HG03280 (cell line): ENCODE measurements around the gene TMEM176B.
"Not testable (repeated sequence)": the region's sequence is repeated elsewhere in the genome, so short reads cannot be mapped to it uniquely, and the experiment has no call there.

Experiments used
- ATAC-seq: cut with Tn5 transposase; IDR thresholded peaks from one replicate; pipeline ENCODE4 v1.9.1; 2021; ENCODE audit warnings: mild to moderate bottlenecking, moderate library complexity; ENCODE audit not compliant: unreplicated experiment

TMEM176B gene

GRCh38 chr7:150823484-150824126, 23.4 kb upstream of the TMEM176B start:
- no peak for ATAC-seq

GRCh38 chr7:150823043-150823442, 22.9 kb upstream of the TMEM176B start:
- no peak for ATAC-seq

DNA sequence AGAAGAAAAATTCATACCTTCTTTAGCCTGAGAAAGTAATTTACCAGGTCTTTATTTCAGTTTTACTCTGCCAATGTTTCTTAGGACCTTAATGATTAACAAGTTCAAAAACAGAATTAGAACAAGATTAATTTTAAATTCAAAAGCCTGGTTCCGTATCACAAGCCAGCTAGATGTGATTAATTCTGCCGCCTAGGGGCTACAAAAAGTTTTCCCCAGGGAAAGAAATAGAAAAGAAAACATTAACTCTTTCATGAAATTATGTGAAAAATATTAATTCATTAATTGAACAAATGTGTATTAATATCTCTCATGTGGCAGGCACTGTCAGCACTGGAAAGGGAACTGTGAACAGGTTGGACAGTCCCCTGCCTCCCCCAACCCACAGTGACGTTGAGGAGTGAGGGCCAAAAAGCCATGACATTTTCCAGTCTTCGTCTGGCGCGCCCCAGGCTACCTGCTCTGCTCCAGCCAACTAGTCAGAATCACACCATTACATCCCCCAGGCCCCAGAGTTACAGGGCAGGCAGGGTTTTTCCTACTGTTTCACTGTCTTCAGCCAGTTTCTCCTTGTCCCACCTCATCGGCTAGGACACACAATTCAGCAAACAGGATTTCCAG, 20.5 kb upstream of the TMEM176B start:
- no peak for ATAC-seq

DNA sequence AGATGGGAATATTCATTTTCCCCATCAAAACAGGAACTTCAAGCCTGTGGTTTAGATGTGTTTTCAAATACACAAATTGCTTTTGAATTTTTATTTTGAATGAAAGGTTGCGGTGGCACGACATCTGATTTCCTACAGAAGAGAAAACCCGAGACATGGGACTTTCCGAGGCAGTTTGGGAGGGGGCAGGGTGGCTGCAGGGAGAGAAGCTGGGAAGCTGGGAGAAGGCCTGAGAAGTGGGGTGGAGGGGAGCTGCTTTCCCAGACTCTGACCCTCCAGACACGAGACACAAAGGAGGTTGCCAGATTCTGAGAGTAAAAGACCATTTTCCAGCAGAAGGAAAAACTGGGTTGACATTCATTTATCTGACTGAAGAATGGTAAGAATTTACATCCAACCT, 20.0 kb upstream of the TMEM176B start:
- no peak for ATAC-seq

- ATAC-seq: no peak
These were observed 18.8 kb upstream of the TMEM176B start for GRCh38 chr7:150818971-150819370.

- ATAC-seq: no peak
These were observed 14.3 kb upstream of the TMEM176B start for GRCh38 chr7:150814328-150815001.

DNA sequence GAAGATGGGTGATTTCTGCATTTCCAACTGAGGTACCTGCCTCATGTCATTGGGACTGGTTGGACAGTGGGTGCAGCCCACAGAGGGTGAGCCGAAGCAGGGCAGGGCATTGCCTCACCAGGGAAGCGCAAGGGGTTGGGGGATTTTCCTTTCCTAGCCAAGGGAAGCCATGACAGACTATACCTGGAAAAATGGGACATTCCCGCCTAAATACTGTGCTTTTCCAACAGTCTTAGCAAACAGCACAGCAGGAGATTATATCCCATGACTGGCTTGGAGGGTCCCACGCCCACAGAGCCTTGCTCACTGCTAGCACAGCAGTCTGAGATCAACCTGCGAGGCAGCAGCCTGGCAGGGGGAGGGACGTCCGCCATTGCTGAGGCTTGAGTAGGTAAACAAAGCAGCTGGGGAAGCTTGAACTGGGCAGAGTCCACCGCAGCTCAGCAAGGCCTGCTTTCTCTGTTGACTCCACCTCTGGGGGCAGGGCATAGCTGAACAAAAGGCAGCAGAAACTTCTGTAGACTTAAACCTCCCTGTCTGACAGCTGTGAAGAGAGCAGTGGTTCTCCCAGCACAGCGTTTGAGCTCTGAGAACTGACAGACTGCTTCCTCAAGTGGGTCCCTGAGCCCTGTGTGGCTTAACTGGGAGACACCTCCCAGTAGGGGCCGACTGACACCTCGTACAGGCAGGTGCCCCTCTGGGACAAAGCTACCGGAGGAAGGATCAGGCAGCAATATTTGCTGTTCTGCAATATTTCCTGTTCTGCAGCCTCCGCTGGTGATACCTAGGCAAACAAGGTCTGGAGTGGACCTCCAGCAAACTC, 7.7 kb upstream of the TMEM176B start:
- not testable (repeated sequence) for ATAC-seq

- no peak for ATAC-seq
These were observed 6.7 kb upstream of the TMEM176B start for GRCh38 chr7:150806863-150807262.

DNA sequence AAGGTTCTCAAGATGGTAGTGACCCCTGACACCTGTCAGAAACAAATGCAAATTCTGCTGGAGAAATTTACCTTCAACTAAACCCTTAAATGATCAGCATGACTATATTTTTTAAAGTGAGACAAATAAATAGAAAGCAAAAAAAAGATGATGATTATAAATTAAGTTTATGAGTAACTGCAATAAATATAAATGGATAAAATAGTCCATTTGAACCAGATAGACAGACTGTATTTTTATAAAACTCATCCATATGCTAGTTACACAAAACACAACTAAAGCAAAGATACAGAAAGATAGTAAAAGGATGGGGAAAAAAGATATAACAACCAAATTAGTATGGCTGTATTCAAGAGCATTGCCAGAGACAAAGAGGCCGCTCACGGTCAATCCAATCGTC, 6.3 kb upstream of the TMEM176B start:
- no peak for ATAC-seq

DNA sequence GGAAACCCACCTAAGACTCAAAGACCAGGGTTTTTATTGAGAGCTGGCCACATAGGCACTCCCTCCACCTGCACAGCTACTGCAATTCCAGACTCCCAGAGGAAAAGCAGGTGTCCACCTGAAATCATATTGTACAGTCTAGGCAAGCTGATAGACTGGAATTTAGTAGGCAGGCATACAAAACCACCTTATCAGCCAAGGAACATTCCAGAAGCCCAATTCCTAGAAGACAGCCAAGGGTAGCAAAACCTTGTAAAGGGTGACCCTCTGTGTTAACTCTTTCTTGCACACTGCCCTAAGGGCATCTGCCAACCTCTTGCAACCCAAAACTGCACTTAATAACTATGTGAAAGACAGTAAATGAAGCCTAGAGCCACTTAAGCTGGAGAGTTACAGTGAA, 5.7 kb upstream of the TMEM176B start:
- no peak for ATAC-seq

GRCh38 chr7:150804802-150805201, 4.6 kb upstream of the TMEM176B start:
- no peak for ATAC-seq

- ATAC-seq: no peak
These were observed 3.1 kb upstream of the TMEM176B start for GRCh38 chr7:150803161-150803860.

GRCh38 chr7:150801946-150802771, 2.0 kb upstream of the TMEM176B start:
- ATAC-seq: no peak

GRCh38 chr7:150801242-150801945, 1.2 kb upstream of the TMEM176B start:
- ATAC-seq: no peak

DNA sequence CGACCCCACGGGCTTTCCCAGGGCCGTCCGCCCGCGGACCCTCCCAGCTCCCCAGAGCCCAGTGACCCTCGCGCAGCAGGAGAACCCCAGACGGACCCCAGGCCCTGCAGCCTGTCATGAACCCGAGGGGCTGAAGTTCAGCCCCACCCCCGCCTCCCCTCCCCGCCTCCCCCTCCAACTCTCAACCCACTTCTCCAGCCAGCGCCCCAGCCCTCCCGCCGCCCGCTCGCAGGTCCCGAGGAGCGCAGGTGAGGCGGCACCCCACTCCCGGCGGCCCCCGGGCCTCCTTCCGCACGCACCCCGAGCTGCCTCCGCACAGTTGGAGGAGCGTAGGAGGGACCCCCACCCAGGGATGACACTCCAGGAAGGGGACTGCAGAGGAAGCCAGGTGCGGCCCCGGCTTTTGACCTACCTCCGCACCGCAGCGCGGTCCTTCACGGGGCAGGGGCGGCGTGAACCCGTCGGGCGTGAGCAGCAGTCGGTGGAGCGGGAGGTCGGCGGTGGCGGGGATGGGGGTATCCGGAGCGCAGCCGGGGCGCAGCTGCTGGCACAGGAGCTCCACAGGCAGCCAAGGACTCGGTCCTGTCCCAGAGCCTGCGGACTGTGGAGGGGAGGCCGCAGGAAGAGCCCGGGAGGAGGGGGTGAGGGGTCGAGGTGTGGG, 547 bp upstream of the TMEM176B start, which contains the start of gene TMEM176A:
TSS of gene TMEM176A (plus strand) at position 189 of the 661 bp plus-strand sequence. CDS start 782 bp downstream, outside the sequence.
- ATAC-seq: no peak

DNA sequence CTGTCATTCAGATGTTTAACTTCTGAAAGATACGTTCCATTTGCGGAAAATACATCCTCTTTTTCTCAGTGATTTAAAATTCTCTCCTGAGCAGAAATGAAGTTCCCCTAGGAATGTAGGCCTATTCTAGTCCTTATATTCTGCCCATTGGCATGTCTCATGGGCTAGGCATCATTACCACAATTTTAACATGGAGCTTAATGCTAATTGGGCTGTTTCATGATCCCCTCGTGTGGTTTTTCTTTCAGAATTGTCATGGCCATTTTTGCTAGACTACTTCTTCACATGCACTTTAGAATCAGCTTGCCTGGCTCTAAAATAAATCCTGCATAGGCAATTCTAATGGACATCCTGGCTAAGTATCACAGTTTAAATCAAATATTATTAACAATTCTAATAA, 1.0 kb downstream of the TMEM176B start:
- ATAC-seq: no peak

DNA sequence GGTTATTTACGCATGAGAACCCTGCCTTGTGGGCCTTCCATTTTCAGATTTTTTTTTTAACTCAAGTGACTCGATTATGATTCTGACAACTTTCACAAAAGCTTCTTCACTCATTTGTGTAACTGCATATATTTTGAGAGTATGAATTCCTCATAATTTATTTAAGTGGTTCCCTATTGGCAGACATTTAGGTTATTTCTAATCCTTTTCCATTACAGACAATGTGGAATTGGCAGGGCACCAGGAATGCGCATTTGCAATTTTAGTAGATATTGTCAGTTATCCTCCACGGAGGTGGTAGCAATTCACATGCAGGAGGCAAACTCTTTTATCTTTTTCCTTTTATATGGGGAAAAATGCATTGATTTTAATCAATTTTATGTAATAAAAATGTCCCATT, 2.5 kb downstream of the TMEM176B start:
- no peak for ATAC-seq

DNA sequence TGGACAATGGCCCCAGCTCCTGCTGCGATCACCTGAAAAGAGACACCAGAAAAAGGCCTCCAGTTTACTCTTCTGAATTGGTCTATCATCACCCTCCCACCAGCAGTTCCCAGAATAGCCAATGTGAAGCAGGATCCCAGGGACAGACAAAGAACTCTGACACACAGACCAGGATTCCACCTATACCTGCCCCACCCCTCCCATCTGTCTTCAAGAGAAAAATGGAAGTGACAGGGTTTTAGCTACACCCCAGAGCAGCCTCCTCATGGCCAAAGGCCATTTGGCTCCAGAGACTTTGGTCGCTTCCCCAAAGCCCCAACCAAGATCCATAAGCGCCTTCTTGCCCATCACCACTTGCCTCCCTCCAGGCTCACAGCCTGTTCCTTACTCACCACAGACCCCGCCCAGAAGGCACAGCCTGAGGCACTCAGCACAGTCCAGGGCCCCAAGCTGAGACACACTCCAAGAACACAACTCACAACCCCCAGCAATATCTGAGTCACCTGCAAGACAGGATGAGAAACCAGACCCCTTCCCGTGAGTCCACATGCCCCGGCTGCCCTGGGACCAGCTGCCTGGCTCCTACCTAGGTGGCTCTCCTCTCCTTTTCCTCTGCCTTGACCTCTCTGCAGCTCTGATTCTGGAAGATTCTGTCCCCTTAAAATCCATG, 6.5 kb downstream of the TMEM176B start:
- no peak for ATAC-seq
